ENCODE data around the gene FOXL2. TPM values are rescaled to one million over a fixed set of nuclear protein-coding genes. Genes with fewer than 3 reads are reported as not detected.

Gene FOXL2
- total and polyA plus RNA-seq, 9 of the 15 experiments (the other 6 are each of a cell fraction or from before 2014, with no cell fraction given) = 0.27 to 22.1 (median 3.2) TPM

DNA sequence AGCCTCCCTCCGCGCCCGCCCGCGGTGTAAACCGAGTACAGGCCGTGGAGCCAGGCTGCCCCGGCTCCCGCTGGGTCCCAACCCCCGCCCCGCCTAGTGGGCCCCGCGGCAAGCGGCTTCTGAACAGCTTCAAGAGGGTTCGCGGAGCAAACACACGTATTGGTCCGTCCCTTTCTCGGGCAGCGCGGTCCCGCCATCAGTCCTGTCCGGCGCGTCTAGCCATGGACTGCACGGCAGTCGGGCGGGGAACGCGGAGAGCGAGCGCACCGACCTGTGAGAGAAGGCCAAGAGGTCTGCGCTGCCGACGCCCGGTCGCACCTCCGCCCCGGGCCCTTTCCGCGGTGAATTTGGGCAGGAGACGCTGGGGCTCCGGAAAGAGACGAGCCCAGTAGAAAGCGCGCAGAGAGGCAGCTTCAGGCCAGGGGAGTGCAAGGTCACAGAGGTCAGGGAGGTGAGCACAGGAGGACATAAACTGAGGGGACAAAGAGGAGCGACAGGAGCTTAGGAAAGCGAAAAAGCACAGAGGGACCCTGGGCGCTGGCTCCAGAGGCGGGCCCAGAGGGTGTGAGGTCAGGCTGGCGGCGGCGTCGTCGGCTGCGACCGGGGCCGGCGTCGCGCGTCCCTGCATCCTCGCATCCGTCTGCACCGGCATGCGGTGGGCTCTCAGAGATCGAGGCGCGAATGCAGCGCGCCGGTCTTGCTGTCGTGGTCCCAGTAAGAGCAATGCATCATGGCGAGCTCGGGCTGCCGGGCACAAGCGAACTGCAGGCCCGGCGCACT, 1.8 kb downstream of the FOXL2 start (continued):
- TF ChIP-seq ATF1 (CRISPR knock-in tag; IDR thresholded peaks at IDR 0.05) (no peak), ATF1 (tag; IDR thresholded peaks at IDR 0.05) (0 out of 2 replicates have a peak, but pooled peaks have one; percentile 15), TCF7 (IDR thresholded peaks at IDR 0.05; ENCODE audit: borderline replicate concordance) (no peak), TAF1 (IDR thresholded peaks at IDR 0.05; ENCODE audit: control insufficient read depth, extremely low read depth, insufficient read depth, low read length, severe bottlenecking) (peak; percentile 38), CXXC5 (CRISPR knock-in tag; IDR thresholded peaks at IDR 0.05) (peak; percentile 19), MYNN (IDR thresholded peaks at IDR 0.05) (no peak), MYNN (CRISPR knock-in tag; IDR thresholded peaks at IDR 0.05) (no peak), CHD4 (IDR thresholded peaks at IDR 0.05; ENCODE audit: insufficient read depth, insufficient replicate concordance, low read depth, low read length, poor library complexity, severe bottlenecking) (peak; percentile 35), L3MBTL2 (IDR thresholded peaks at IDR 0.05) (peak; percentile 85), NFIX (CRISPR knock-in tag; IDR thresholded peaks at IDR 0.05; ENCODE audit: low read depth) (no peak), ZFX (CRISPR knock-in tag; IDR thresholded peaks at IDR 0.05) (peak; percentile 91), RBFOX2 (IDR thresholded peaks at IDR 0.05; ENCODE audit: low read depth, low read length) (peak; percentile 84), CHD2 (IDR thresholded peaks at IDR 0.05; ENCODE audit: low read depth, low read length) (no peak), ARNT (IDR thresholded peaks at IDR 0.05) (0 out of 4 replicates have a peak, but pooled peaks of 1 of the 2 experiments have one; percentile 13), SAP30 (IDR thresholded peaks at IDR 0.05; ENCODE audit: borderline replicate concordance, insufficient read depth, low read depth, low read length, poor library complexity, severe bottlenecking) (peak; percentile 34), NUFIP1 (IDR thresholded peaks at IDR 0.05; ENCODE audit: partially characterized antibody) (no peak), SNIP1 (IDR thresholded peaks at IDR 0.05; ENCODE audit: low read depth) (0 out of 2 replicates have a peak, but pooled peaks have one; percentile 43), CREB1 (IDR thresholded peaks at IDR 0.05) (peak; percentile 36; the same call in 1 of the 2 replicates), CREB1 (CRISPR knock-in tag; IDR thresholded peaks at IDR 0.05) (no peak)
- TF ChIP-seq, protein P1, sequence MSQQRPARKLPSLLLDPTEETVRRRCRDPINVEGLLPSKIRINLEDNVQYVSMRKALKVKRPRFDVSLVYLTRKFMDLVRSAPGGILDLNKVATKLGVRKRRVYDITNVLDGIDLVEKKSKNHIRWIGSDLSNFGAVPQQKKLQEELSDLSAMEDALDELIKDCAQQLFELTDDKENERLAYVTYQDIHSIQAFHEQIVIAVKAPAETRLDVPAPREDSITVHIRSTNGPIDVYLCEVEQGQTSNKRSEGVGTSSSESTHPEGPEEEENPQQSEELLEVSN (IDR thresholded peaks at IDR 0.05; ENCODE audit: borderline replicate concordance in 1 of 2, extremely low read depth in 1 of 2, insufficient read depth in 1 of 2, insufficient read length in 1 of 2, low read depth in 1 of 2, low read length in 1 of 2, poor library complexity in 1 of 2, severe bottlenecking in 1 of 2) = peak; percentile 78 to 85
- TF ChIP-seq, protein P2, sequence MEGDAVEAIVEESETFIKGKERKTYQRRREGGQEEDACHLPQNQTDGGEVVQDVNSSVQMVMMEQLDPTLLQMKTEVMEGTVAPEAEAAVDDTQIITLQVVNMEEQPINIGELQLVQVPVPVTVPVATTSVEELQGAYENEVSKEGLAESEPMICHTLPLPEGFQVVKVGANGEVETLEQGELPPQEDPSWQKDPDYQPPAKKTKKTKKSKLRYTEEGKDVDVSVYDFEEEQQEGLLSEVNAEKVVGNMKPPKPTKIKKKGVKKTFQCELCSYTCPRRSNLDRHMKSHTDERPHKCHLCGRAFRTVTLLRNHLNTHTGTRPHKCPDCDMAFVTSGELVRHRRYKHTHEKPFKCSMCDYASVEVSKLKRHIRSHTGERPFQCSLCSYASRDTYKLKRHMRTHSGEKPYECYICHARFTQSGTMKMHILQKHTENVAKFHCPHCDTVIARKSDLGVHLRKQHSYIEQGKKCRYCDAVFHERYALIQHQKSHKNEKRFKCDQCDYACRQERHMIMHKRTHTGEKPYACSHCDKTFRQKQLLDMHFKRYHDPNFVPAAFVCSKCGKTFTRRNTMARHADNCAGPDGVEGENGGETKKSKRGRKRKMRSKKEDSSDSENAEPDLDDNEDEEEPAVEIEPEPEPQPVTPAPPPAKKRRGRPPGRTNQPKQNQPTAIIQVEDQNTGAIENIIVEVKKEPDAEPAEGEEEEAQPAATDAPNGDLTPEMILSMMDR (IDR thresholded peaks at IDR 0.05 in 2 of 3, conservative IDR thresholded peaks at IDR 0.05 in 1 of 3; ENCODE audit: insufficient read depth in 2 of 3, low read depth in 1 of 3, low read length in 3 of 3) = no peak
- TF ChIP-seq, protein P3, sequence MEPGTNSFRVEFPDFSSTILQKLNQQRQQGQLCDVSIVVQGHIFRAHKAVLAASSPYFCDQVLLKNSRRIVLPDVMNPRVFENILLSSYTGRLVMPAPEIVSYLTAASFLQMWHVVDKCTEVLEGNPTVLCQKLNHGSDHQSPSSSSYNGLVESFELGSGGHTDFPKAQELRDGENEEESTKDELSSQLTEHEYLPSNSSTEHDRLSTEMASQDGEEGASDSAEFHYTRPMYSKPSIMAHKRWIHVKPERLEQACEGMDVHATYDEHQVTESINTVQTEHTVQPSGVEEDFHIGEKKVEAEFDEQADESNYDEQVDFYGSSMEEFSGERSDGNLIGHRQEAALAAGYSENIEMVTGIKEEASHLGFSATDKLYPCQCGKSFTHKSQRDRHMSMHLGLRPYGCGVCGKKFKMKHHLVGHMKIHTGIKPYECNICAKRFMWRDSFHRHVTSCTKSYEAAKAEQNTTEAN (CRISPR knock-in tag; IDR thresholded peaks at IDR 0.05) = no peak
- TF ChIP-seq, protein P4, sequence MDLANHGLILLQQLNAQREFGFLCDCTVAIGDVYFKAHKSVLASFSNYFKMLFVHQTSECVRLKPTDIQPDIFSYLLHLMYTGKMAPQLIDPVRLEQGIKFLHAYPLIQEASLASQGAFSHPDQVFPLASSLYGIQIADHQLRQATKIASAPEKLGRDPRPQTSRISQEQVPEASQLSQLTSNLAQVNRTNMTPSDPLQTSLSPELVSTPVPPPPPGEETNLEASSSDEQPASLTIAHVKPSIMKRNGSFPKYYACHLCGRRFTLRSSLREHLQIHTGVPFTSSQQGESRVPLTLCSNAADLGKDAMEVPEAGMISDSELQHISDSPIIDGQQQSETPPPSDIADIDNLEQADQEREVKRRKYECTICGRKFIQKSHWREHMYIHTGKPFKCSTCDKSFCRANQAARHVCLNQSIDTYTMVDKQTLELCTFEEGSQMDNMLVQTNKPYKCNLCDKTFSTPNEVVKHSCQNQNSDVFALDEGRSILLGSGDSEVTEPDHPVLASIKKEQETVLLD (IDR thresholded peaks at IDR 0.05) = peak; percentile 52; the same call in 1 of the 2 replicates
